ENCODE measurements around the gene STPG3. TPM values are rescaled to one million over a fixed set of nuclear protein-coding genes. Genes with fewer than 3 reads are reported as not detected.
"Not testable (repeated sequence)": the region's sequence is repeated elsewhere in the genome, so short reads cannot be mapped to it uniquely, and the experiment has no call there.

STPG3 gene
- total and polyA plus RNA-seq, 2 of the 13 experiments (the other 11 are each of a cell fraction or from before 2014, with no cell fraction given), result not detected

GRCh38 chr9:137243266-137243625, 7.8 kb upstream of the STPG3 start:
- Histone ChIP-seq H3K4me2 (ENCODE audit: low read depth, low read length) (peak overlapping the region; percentile 99; the same call in 1 of the 2 replicates), H3K79me2 (ENCODE audit: insufficient read depth, low read length) (peaks cover 33% of the 10 kb centered on the region), H3K36me3 (replicated peaks in 1 of 2; ENCODE audit: control insufficient read depth in 1 of 2, insufficient read depth in 2 of 2, low read length in 2 of 2) (peaks cover 4 to 19% of the 10 kb centered on the region in 2 experiments; a peak in 4 of 5 replicates), H3K4me3 (replicated peaks in 1 of 3; ENCODE audit: insufficient read depth in 1 of 3, low read depth in 2 of 3, low read length in 3 of 3) (peak overlapping the region in 1 of 3 experiments; percentile 94; a peak in 3 of 6 replicates), H3K4me1 (ENCODE audit: insufficient read depth, low read length) (peaks cover 64% of the 10 kb centered on the region), H4K20me1 (ENCODE audit: insufficient read depth, low read length) (peaks cover 27% of the 10 kb centered on the region)
- in situ Hi-C loops (cut with HindIII; ENCODE audit: extremely low pct_ligation_motif_present, low pct_unique_long_range_greater_than_20kb); CTCF ChIA-PET (ENCODE audit: low intra/inter-chr PET ratio, low total read pairs); H3K9me3 ChIP-seq (ENCODE audit: low read length); H3K9ac ChIP-seq (ENCODE audit: insufficient read depth, low read depth, low read length); intact Hi-C loops (cut with micrococcal nuclease; ENCODE audit: unreplicated experiment); BruUV-seq (replicated peaks); DNase-seq (ENCODE audit: low spot score); H3K27ac ChIP-seq (ENCODE audit: extremely low read length, insufficient read depth, low read length); H3K27me3 ChIP-seq (ENCODE audit: control insufficient read depth in 1 of 2, insufficient read depth in 2 of 2, low read length in 2 of 2); FAIRE-seq; ATAC-seq; H2AFZ ChIP-seq (ENCODE audit: low read length): not testable (repeated sequence)
- POLR2A ChIA-PET, result interaction anchor here (0.6 to 7.7 kb wide), 11 partner anchors 9 to 176 kb away, joined by 3 to 317 read pairs (median 6); partner anchors contain the start of genes NELFB, SAPCD2, STPG3 and TOR4A
- 0 out of 2 replicates have a peak, but pooled peaks have one; percentile 7 for TF ChIP-seq MED1 (CRISPR knock-in tag; IDR thresholded peaks at IDR 0.05)
- TF ChIP-seq HNRNPL (IDR thresholded peaks at IDR 0.05; ENCODE audit: low read depth, low read length), result 0 out of 2 replicates have a peak, but pooled peaks have one; percentile 4
- 0 out of 2 replicates have a peak, but pooled peaks have one; percentile 7 for TF ChIP-seq HOXA3 (CRISPR knock-in tag; IDR thresholded peaks at IDR 0.05)
- TF ChIP-seq RBFOX2 (IDR thresholded peaks at IDR 0.05; ENCODE audit: low read depth, low read length), result peak; percentile 48
- TF ChIP-seq ZSCAN21 (CRISPR knock-in tag; IDR thresholded peaks at IDR 0.05; ENCODE audit: borderline replicate concordance), result 0 out of 2 replicates have a peak, but pooled peaks have one; percentile 2
- TF ChIP-seq ZFP90 (CRISPR knock-in tag; IDR thresholded peaks at IDR 0.05; ENCODE audit: borderline replicate concordance), result 0 out of 2 replicates have a peak, but pooled peaks have one; percentile 2
- peak; percentile 2; the same call in 1 of the 2 replicates for TF ChIP-seq ZNF687 (CRISPR knock-in tag; IDR thresholded peaks at IDR 0.05)
- WGBS (ENCODE audit: low lambda C conversion rate), result 98% methylated on average over 17 of the region's 18 CpGs

All from HepG2 (cell line).